ENCODE results near the gene TRIO.
A peak's percentile ranks its signal among the peaks of the same experiment; 100 is the strongest.
"Not testable (repeated sequence)": the region's sequence is repeated elsewhere in the genome, so short reads cannot be mapped to it uniquely, and the experiment has no call there.

Gene TRIO

GRCh38 chr5:14386884-14387624, 243.9 kb downstream of the TRIO start:
- DNase-seq (ENCODE audit: low read depth in 2 of 2), result no peak

- no peak for DNase-seq (ENCODE audit: low read depth in 2 of 2)
These were observed 245.6 kb downstream of the TRIO start for GRCh38 chr5:14388741-14389140.

DNA sequence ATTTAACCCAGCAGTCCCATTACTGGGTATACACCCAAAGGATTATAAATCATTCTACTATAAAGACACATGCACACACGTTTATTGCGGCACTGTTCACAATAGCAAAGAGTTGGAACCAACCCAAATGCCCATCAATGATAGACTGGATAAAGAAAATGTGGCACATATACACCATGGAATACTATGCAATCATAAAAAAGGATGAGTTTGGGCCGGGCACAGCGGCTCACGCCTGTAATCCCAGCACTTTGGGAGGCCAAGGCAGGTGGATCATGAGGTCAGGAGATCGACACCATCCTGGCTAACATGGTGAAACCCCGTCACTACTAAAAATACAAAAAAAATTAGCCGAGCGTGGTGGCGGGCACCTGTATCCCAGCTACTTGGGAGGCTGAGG, 249.4 kb downstream of the TRIO start:
- not testable (repeated sequence) for DNase-seq (ENCODE audit: low read depth in 2 of 2)

GRCh38 chr5:14394365-14394764, 251.2 kb downstream of the TRIO start:
- no peak for DNase-seq (ENCODE audit: low read depth in 2 of 2)

DNA sequence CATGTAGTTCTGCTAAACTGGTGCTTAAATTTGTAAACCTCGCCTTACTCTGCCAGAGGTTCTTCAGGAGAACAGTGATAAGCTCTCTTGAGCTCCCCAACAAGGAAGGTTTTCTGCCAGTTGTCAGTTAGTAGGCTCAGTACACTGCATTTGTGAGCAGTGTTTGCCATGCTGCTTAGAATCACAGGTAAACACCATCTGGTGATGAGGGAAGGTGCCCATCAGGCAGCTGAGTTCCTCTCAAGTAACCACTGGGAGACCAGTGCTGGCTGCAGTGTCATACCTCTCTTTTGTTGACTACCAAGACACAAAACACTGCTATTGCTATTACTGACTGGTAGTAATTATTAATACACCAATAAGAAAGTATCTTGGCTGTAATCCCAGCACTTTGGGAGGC, 252.3 kb downstream of the TRIO start:
- DNase-seq (ENCODE audit: low read depth in 2 of 2), result no peak

- DNase-seq (ENCODE audit: low read depth in 2 of 2), result no peak
These were observed 252.9 kb downstream of the TRIO start for GRCh38 chr5:14396066-14396465.

DNA sequence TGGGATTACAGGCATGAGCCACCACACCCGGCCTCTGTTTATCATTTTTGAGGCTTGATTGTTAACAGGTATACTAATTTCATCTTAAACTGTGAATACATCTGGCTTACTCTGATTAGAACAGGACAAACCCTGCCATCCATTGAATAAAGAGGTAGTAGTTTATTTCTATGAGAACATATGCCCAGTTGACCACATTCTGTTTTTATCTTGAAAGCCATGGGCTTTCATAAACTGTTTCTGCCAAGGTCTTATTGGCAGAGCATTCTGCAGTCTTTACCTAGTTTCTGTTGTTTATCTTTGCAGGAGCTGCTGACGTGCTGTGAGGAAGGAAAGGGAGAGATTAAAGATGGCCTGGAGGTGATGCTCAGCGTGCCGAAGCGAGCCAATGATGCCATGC, 253.6 kb downstream of the TRIO start:
- no peak for DNase-seq (ENCODE audit: low read depth in 2 of 2)

GRCh38 chr5:14397717-14398116, 254.6 kb downstream of the TRIO start:
- no peak for DNase-seq (ENCODE audit: low read depth in 2 of 2)

DNA sequence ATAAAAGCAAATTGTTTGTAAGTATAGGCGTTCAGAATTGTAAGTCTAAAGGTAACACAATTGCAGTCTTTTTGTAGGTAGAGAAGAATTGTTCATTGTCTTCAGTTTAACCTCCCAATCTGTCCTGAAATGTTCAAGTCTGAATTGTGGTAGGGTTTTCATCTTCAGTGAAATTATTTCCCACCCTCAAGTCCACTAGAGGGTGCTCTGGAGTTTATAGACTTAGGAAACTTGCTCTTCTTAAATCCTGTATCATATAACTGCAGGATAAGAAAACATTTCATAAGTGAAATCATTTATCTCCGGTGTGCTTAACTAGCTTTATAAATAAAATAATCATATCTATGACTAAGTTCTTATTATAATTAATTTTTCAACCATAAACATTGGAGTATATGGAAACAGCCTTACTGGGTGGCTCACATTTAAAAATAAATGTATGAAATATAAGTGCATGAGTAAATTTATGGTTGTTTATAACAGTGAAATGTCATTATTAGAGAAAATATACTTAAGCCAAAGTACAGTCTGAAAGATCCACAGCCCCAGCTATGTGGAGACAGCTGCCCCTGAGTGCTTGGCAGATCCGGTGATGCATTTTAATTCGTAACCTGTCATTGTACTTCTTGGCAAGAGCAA, 256.0 kb downstream of the TRIO start:
- DNase-seq (ENCODE audit: low read depth in 2 of 2), result peak; percentile 53 to 58

DNA sequence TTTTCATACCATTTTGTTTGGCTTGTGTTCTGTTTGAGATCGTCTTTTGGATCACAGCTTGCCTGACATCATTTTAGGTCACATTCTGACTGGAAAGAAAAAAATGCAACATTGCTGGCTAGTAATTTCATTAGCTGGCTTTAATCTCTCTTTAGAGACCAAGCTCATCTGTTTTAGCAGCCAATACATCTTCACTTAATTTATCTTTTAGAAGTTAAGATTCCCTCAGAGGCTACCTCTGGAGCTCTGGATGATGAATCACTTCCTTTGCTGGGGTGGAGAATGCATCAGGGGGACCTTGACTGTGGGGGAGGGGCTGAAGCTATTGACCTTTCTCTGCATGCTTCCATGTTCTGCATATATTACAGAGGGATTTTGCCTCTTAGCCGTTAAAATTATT, 256.9 kb downstream of the TRIO start:
- peak; percentile 88 to 89 for DNase-seq (ENCODE audit: low read depth in 2 of 2)

GRCh38 chr5:14400611-14401010, 257.5 kb downstream of the TRIO start:
- no peak for DNase-seq (ENCODE audit: low read depth in 2 of 2)

DNA sequence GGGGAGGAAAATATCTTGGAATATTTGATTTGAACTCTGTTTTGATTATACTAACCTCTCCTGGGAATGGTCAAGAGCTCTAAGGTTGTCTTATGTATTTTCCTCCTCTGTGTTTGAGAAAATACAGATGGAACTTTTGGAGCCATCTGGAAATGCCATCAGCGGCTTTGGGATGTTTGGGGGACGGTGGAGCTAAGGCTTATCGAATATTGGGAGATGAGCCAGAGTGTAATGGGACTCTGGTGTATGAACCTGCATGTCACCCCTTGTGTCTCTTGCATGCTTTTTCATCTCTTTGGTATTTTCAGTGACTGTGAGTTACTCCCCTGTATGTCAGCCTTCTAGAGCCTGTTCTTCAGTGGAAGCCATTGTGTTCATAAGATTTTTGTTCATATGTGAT, 258.5 kb downstream of the TRIO start:
- no peak for DNase-seq (ENCODE audit: low read depth in 2 of 2)

DNA sequence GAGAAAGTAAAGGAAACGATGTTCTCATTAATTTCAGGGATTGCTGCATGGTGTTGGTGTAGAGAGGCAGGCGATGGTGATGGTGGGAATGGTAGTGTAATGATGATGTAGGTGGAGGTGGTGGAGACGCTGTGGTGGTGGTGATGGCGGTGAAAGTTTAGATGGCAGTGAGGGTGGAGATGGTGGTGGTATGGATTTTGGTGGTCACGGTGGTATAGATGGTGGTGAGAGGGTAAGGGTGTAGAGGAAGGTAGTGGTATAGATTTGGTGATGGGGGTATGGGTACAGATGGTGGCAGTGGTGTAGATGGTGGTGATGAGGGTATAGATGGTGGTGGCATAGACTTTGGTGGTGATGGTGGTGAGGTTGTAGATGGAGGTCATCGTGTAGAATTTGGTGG, 259.3 kb downstream of the TRIO start:
- DNase-seq (ENCODE audit: low read depth in 2 of 2), result no peak

GRCh38 chr5:14404780-14405179, 261.6 kb downstream of the TRIO start:
- no peak for DNase-seq (ENCODE audit: low read depth in 2 of 2)

DNA sequence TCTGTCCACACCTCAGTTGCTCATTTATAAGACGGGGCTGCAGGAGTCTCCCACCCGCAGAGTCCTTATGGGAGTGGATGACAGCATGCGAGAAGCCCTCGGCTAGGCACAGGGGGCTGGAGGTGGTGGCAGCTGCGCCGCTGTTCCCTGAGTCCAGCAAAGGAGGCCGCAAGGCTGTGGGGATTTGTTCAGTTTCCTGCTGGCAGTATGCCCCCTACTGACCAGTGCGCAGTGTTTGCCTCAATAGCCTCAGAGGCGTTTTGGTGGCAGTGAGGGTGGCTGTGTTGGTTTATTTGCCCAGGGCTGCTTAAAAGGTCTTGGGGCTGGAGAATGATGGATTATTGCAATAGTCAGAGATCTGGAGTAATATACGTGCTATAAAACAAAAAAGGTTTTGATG, 262.1 kb downstream of the TRIO start:
- DNase-seq (ENCODE audit: low read depth in 2 of 2), result no peak

DNA sequence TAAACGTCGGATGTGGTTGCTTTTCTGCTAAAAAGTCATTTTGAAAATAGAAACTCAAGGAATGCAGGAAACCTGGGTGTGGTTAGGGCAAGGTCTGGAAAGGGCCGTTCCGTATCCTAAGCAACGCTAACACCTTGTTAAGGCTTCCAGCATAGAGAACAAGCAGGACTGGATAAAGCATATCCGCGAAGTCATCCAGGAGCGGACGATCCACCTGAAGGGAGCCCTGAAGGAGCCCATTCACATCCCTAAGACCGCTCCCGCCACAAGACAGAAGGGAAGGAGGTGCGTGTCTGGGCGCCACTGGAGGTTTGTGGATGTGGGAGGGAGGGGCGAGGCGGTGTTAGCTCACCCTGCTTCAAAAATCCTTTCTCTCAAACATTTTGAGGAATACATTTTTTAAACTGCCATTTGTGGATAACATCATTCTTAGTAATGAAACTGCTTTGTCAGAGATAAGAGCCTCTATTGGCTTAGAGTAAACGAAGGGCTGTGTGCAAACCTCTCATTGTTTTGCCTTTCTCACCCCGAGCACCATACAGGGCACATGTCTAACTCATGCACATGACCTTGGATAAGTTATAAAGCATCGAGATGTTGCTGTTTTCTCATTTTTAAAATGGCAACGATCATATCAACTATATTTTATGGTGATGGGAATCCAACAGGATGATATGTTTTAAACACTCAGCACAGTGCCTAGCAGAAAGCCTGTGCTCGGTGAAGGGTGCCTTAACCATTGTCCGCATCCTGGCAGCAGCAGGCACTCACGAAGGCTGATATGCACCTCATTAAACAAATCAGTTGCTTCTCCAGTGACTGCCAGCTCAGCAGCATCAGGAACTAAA, 262.8 kb downstream of the TRIO start:
- DNase-seq (ENCODE audit: low read depth in 2 of 2), result no peak

GRCh38 chr5:14406554-14406849, 263.4 kb downstream of the TRIO start:
- DNase-seq (ENCODE audit: low read depth in 2 of 2), result no peak

DNA sequence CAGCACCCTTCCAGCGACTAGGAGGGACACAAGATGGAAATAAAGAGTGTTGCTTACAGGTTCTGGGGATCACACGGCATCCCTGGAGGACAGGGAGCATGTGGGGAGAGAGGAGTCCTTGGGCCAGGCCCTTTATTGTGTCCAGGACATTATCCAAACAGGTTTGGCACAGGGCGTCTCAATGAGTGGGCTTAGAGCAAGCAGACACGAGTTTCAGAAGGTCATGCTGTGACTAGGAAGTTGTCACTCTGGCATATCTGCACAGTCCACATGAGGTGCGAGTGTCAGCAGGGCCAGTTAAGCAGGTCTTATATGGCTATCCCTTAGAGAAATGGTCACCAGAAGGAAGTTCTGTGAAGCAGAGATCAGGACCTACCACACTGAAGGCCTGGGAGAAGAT, 263.9 kb downstream of the TRIO start:
- DNase-seq (ENCODE audit: low read depth in 2 of 2), result no peak

DNA sequence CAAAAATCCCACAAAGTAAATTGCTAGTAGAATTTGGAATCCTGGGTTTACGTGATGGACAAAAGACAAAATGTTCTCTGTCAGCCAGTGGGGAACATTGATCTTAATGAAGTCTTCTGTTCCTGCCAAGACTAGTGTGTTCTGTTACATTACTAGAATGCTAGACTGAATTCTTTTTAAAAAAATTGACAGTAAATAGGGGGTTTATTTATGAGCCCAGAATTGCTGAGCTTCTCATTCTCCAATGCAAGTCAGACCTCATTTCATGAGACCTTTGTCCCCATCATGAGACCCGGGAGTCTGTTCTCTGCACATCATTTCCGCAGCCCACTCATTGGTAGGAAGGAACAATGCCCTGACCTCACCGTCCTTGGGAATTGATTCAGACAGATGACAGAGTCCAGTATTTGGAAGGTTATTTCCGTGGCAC, 264.6 kb downstream of the TRIO start:
- no peak for DNase-seq (ENCODE audit: low read depth in 2 of 2)

GRCh38 chr5:14408969-14409586, 265.9 kb downstream of the TRIO start:
- no peak for DNase-seq (ENCODE audit: low read depth in 2 of 2)

GRCh38 chr5:14410068-14410393, 266.9 kb downstream of the TRIO start:
- no peak for DNase-seq (ENCODE audit: low read depth in 2 of 2)

DNA sequence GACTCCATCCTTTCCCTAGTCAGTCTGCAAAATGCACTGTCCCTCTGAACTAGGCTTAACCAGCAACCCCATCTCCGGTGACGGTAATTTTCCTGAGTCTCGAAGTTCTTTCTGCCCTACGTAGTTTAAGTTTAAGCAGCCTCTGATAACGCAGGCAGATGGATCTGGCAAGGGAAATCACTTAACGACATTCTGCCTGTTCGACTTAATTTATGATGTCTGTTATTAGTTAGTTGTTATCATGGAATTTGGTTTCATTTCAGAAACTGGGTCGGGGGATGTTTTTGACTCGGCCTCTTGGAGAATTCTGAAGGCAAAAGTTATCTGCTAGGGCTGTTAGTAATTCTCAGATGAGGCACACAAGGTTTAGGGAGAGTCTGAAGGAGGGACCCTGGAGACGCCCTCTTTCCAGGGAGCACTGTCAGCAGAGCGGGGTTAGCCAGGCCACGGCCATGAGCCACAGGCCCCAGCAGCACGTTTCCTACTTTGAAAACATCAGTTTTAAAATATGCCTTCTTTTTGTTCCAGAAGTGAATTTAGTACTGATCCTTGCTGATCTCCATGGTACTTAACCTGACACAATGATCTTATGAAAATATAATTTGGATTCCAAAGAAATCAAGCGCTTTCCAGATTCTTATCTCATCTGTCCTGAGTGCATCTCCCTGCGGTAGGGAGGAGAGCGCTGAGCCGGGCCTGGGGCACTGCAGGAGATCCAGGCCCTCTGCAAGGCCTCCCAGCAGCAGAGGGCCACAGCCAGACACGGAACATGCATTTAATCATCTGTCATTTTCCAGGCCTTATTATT, 267.5 kb downstream of the TRIO start:
- peak in 1 of 2 experiments; percentile 47 for DNase-seq (ENCODE audit: low read depth in 2 of 2)

Data from fibroblast of skin of left quadriceps (primary cell).